HEK293 (cell line): ENCODE measurements around the gene PHEX.

Experiments used
- KLF9 ChIP-seq: fragments of 450-650 bp; formaldehyde crosslinking; IDR thresholded peaks from 2 replicates; pipeline ENCODE4 v1.5.1; 2016; ENCODE audit warnings: missing biosample characterization, missing genetic modification characterization, low read depth
- PATZ1 ChIP-seq: fragments of 450-650 bp; formaldehyde crosslinking; IDR thresholded peaks from 2 replicates; pipeline ENCODE4 v1.5.1; 2016; ENCODE audit warnings: missing biosample characterization, missing genetic modification characterization
- ZSCAN4 ChIP-seq: fragments of 450-650 bp; formaldehyde crosslinking; IDR thresholded peaks from 2 replicates; pipeline ENCODE4 v1.5.1; 2017; ENCODE audit warnings: missing biosample characterization, missing genetic modification characterization
- ZSCAN5A ChIP-seq: fragments of 450-650 bp; formaldehyde crosslinking; IDR thresholded peaks from 2 replicates; pipeline ENCODE4 v1.5.1; 2016; ENCODE audit warnings: missing biosample characterization, missing genetic modification characterization

GRCh38 chrX:22116605-22117546, 84.8 kb downstream of the PHEX start:
- TF ChIP-seq ZSCAN5A (tag by site-specific recombination), result no peak
- TF ChIP-seq PATZ1, result no peak
- no peak for TF ChIP-seq KLF9
- TF ChIP-seq ZSCAN4 (tag by site-specific recombination), result no peak
